ENCODE data around the gene C10orf62.

- TF ChIP-seq CTCF (IDR thresholded peaks at IDR 0.05; ENCODE audit: insufficient read depth, low read length) (no peak), POLR2AphosphoS5 (IDR thresholded peaks at IDR 0.05; ENCODE audit: low read depth) (no peak)
Measured at GRCh38 chr10:97584060-97584797, 5.3 kb upstream of the C10orf62 start, which contains the start of gene HOGA1.
